HG02970 (cell line): ENCODE data around the gene ALKBH1.
"Not testable (repeated sequence)": the region's sequence is repeated elsewhere in the genome, so short reads cannot be mapped to it uniquely, and the experiment has no call there.

Experiments
- ATAC-seq: cut with Tn5 transposase; IDR thresholded peaks from one replicate; pipeline ENCODE4 v1.9.1; 2021; ENCODE audit warnings: mild to moderate bottlenecking, moderate library complexity, moderate number of reproducible peaks; ENCODE audit not compliant: unreplicated experiment, low FRiP score

The ALKBH1 gene

GRCh38 chr14:77681196-77682157 is 26.3 kb downstream of the ALKBH1 start:
- ATAC-seq: no peak

- ATAC-seq: no peak
These were observed 32.9 kb downstream of the ALKBH1 start for GRCh38 chr14:77674931-77675330.

GRCh38 chr14:77673193-77673592 is 34.6 kb downstream of the ALKBH1 start:
- no peak for ATAC-seq

GRCh38 chr14:77667331-77667730 is 40.5 kb downstream of the ALKBH1 start:
- no peak for ATAC-seq

GRCh38 chr14:77663293-77663692 is 44.5 kb downstream of the ALKBH1 start:
- ATAC-seq: no peak

- not testable (repeated sequence) for ATAC-seq
These were observed 46.3 kb downstream of the ALKBH1 start for GRCh38 chr14:77661562-77661961.

GRCh38 chr14:77660754-77661153 is 47.1 kb downstream of the ALKBH1 start:
- no peak for ATAC-seq

GRCh38 chr14:77659831-77660230 is 48.0 kb downstream of the ALKBH1 start:
- no peak for ATAC-seq

GRCh38 chr14:77657280-77657679 is 50.5 kb downstream of the ALKBH1 start:
- no peak for ATAC-seq

GRCh38 chr14:77654001-77654441 is 53.8 kb downstream of the ALKBH1 start:
- ATAC-seq: no peak

- no peak for ATAC-seq
These were observed 58.5 kb downstream of the ALKBH1 start for GRCh38 chr14:77649326-77649725.

GRCh38 chr14:77648520-77649200 is 59.2 kb downstream of the ALKBH1 start:
- ATAC-seq: no peak

- ATAC-seq: no peak
These were observed 60.0 kb downstream of the ALKBH1 start for GRCh38 chr14:77647853-77648252.

- no peak for ATAC-seq
These were observed 60.9 kb downstream of the ALKBH1 start for GRCh38 chr14:77646907-77647306.

- no peak for ATAC-seq
These were observed 62.1 kb downstream of the ALKBH1 start for GRCh38 chr14:77645520-77646230.

GRCh38 chr14:77642407-77642806 is 65.4 kb downstream of the ALKBH1 start:
- ATAC-seq: no peak

- ATAC-seq: no peak
These were observed 66.1 kb downstream of the ALKBH1 start for GRCh38 chr14:77641534-77642341.

GRCh38 chr14:77640756-77641533 is 66.9 kb downstream of the ALKBH1 start:
- ATAC-seq: no peak

GRCh38 chr14:77638771-77639171 is 69.1 kb downstream of the ALKBH1 start:
- no peak for ATAC-seq
